Kidney tubule cell (primary cell): Measurements from ENCODE around the gene CRTC1.

Experiments
- DNase-seq: peaks from one replicate; pipeline ENCODE4 v3.0.0-alpha.2; 2018; ENCODE audit warnings: low spot score

Gene CRTC1

DNA sequence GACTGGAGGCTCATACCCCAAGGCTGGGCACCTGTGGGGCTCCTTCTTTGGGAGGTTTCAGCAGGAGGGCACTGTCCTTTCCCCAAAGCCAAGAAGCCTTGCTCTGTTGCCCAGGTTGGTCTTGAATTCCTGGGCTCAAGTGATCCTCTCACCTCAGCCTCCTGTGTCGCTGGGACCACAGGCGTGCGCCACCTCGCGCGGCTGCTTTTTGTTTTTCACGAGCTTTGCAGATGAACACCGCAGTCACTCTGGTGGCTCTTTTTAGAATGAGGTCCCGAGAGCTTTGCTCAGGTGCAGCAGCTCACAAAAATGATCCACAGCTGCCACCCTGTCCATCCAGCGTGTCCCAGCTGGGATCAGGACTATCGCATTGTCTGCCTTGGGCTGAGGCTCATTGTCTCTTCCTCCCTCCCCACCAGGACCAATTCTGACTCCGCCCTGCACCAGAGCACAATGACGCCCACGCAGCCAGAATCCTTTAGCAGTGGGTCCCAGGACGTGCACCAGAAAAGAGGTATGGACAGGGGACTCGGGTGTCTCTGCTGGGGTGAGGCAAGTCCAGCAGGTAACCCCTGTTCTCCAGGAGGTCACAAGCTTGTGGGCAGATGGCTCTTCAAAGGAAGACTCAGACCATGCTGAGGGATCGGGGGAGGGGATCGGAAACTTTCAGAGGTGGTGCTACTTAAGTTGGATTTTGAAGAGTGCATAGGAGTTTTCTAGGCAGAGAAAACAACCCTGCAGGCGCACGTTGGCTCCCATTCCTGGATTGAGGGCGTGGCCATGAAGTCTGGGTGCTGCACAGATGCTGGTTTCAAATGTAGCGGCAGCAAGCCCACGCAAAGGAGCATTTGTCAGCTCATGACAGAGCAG lies 66.1 kb downstream of the CRTC1 start:
- DNase-seq, result no peak

DNA sequence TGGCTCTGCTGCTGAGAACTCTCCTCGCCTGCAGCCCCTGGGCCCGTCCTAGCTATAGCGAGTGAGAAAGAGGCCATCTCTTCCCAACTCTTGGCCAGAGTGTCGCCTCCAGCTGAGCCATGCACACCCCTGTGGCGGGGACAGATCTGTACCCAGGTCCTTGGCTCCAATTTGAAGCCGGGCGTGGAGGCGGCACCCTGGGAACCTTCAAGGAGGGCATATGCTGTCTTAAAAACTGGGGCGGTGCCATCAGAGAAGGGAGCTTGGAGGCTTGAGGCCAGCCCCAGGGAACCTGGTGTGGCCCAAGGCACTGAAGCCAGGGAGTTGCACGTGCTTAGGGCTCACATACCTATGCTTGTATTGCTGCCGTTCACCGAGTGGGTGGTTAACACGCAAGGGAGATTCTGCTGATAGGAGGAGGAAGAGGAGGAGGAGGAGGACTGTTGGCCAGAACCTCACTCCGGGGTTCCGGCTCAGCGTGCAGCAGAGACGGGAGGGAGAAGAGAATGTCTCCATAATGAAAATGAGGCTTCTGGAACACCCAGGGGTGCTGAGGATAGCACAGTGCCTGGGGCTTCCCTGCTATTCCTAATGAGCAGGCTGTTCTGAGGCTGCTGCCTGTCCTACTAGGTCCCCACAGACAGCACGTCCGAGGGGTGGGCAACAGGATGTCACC lies 67.0 kb downstream of the CRTC1 start:
- no peak for DNase-seq

DNA sequence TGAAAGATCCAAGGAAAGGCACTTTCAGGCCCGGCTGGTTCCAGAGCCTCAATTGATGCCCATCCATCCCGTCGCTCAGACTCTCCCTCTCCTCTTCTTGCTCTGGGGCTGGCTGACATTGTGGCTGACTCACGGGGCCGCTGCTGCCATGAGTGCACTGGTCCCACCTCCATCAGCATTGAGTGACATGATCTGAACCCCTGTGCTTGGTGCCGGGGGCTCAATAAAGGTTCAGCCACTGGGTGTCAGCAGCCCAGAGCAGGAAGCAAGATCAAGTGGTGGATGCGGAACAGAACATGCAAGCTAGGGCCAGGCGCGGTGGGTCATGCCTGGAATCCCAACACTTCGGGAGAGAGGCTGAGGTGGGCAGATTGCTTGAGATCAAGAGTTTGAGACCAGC lies 68.1 kb downstream of the CRTC1 start:
- DNase-seq, result no peak

- DNase-seq, result no peak
These were observed 71.0 kb downstream of the CRTC1 start for GRCh38 chr19:18754501-18754900.

DNA sequence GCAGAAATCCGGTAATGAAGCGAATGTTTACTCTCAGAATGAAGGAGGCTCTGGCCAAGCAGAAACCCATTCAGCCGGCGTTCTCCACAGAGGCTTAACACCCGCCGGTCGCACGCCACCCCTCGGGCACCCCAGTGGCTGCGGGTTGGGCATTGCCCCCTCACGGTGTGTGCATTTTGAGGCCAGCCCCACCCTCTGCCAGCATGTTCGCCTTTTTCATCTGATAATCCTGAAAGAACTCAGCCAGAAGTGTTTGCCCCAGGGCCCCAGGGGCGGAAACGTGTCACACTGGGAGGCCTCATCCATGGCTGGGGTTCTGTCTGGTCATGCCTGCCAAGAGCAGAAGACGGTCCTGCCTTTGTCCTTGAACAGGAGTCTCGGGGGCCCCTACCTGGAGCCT lies 73.4 kb downstream of the CRTC1 start:
- no peak for DNase-seq

GRCh38 chr19:18759304-18759994 lies 76.0 kb downstream of the CRTC1 start:
- no peak for DNase-seq

DNA sequence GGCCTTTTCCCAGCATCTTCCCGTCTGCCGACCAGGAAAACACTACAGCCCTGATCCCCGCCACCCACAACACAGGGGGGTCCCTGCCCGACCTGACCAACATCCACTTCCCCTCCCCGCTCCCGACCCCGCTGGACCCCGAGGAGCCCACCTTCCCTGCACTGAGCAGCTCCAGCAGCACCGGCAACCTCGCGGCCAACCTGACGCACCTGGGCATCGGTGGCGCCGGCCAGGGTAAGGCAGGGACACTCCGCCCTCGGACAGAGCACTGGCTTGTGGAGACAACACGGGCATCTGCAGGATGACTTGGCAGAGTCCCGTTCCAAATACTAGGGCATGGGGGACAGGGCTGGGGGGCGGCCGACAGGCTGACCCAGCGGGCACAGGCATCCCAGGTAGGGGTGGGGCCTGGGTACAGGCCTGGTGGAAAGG lies 76.5 kb downstream of the CRTC1 start:
- no peak for DNase-seq

DNA sequence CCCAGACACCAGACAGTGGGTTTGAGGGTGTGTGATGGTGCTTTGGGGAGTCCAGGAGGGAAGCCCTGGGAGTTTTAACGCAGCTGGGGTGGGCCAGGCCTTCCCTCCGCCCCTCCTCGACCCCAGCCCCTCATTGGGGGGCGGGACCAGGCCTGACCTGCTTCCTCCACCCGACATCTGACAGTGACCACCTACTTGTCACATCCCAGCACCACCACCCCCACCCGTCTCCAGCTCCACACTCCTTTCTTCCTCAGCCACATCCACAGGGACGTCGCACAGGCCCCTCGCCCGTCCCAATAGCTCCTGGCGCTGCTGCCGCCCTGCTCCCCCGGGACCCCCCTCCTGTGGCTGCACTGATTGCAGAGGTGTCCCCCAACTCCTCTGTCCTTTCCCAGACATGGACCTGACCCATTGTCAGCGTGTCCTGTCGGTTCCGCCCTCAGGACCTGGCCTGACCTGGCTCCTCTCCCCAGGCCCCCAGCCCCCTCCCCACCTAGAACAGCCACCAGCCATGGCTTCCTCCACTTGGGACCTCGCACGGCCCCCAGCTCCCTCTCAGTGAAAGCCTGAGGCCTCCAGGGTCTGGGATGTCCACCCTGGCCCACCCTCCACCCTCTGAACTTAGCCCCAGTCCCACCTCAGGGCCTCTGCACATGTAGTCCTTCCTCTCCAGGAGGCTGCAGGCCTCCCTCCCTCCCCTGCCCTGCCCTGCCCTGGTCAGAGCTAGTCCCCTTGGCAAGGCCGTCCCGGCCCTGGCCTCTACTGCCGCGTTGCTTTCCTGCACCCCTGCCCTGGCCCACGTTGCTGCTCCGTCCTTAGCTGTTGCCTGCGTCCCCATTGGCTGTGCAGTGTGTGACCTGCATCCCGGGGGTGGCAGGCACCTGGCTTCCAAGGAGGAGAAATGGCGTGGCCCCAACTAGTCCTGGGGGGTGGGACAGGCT lies 77.2 kb downstream of the CRTC1 start:
- DNase-seq, result no peak

DNA sequence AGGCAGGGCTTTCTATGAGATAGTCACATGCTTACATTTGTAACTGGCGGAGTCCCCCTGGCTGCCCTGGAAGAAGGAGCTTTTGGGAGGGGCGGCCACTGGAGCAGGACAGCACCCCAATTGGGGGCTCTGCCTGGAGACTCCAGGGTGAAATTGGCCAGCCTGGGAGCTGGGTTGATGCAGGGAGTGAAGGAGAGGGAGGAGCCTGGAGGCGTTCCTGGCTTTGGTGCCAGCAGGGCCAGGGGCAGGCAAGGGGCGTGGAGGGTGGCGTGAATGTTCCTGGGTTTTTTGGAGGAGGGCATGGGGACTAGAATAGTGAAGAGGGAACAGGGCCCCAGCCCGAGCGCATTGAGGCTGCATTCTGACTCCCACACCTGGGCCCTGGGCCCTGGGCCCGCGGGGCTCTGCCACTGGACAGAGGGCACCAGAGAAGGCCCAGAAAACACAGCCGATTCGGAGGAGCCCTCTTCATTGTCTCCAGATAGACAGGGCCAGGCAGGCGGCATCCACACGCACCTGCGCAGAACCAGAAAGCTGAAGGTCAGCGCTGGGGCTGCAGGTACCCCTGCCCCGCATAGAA lies 78.1 kb downstream of the CRTC1 start:
- no peak for DNase-seq

- peak; percentile 88 for DNase-seq
These were observed 78.9 kb downstream of the CRTC1 start for GRCh38 chr19:18762125-18763023.

GRCh38 chr19:18763674-18764590 lies 80.5 kb downstream of the CRTC1 start:
- peak; percentile 97 for DNase-seq

DNA sequence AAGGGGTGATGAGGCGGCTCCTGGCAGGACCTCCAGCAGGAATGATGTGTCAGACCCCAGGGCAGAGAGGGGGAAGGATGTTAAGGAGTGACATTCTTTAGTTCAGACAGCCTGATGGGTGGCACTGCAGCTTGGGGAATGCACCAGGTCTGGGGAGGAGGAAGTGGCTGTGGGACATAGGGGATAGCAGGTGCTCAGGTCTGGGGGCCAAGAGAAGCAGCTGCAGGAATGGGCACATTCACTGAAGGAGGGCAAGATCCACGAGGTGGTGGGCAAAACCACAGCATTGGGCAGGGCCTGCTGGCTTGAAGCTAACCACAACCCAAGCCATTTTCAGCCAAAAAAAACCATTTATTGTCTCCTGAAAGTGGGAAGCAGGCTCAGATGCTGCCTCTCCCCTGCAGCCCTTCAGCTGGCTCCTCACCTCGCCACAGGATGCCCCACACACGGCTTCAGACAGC lies 81.1 kb downstream of the CRTC1 start:
- DNase-seq, result peak; percentile 75

DNA sequence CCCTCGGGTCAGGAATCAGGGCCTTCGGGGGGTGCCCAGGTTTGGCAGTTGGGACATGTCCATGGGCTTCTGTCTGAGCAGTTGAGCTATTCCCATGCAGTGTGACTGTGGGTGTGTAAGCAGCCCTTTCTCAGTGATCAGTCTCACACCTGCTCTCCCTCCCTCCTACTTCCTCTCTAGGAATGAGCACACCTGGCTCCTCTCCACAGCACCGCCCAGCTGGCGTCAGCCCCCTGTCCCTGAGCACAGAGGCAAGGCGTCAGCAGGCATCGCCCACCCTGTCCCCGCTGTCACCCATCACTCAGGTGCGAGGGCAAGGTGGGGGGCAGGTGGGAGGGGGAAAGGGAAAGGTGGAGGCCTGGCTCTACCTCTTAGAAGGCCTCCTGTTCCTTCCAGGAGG lies 81.7 kb downstream of the CRTC1 start:
- no peak for DNase-seq

DNA sequence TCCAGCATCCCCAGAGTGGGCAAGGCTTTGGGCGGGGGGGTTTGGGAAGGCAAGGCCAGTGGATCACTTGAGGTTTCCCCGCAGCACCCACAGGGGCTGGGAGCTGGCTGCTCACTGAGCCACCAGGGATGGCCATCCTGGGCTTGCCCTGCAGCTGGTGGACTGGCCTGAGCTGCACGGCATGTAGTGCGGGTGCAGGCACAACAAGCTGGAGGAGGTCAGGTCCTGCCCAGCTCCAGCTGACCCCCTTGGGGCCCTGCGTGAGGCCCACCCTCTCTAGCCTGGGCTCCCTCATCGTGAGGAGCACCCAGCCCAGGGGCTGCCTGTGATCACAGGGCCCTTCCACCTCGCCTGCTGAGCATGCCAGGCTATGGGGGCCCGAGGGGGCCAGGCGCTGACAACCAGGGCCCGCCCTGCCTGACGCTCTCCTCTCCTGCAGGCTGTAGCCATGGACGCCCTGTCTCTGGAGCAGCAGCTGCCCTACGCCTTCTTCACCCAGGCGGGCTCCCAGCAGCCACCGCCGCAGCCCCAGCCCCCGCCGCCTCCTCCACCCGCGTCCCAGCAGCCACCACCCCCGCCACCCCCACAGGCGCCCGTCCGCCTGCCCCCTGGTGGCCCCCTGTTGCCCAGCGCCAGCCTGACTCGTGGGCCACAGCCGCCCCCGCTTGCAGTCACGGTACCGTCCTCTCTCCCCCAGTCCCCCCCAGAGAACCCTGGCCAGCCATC lies 84.7 kb downstream of the CRTC1 start:
- no peak for DNase-seq

GRCh38 chr19:18768997-18769891 lies 85.8 kb downstream of the CRTC1 start:
- DNase-seq, result no peak

DNA sequence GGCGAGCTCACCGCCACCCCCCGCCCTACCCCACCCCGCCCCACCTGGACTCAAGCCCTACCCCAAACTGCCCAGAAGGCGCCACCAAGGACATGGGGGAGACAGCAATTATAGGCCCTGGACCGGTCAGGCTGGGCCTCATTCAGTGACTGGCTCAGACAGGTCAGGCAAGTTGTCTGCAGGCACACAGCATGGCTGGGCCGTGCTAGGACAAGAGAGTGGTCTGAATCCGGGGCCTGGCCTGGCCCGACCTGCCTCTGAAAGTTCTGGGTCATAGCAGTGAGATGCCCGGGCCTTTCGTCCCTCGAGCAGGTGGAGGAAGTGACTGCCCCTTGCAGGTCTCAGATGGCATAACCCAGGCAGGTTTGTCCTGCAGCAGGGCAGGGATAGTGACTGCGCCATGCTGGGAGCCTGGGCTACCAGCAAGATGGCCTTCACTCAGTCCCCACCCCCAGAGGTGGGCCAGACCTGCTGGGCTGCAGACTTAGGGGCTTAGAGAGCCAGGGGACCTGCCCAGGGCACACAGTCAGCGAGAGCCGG lies 86.6 kb downstream of the CRTC1 start:
- DNase-seq, result no peak
